ENCODE measurements around the gene GNL3.

The GNL3 gene

DNA sequence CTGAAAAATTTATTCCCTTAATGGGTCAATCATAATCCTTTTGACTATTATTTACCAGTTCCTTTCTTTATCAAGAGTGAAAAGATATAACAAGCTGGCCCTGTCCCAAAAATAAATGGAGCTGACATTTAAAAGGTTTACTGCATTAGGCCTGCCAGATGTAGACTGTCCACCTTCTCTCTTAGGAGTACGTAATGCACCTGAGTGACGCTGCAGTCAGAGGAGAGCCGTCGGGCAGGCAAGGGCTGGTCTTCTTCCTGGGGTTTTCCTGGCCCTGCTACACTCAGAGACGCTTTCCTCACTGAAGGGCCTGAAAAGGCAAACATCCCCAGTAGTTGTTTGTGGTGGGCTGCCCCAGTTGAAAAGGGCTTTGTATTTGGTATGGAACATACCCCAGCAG, 57.3 kb downstream of the GNL3 start:
- H3K27me3 ChIP-seq (ENCODE audit: insufficient read depth, low read length): no peaks in the 10 kb centered on the region
- H3K36me3 ChIP-seq (ENCODE audit: insufficient read depth, low read length): peaks cover 15% of the 10 kb centered on the region
- H2AFZ ChIP-seq (ENCODE audit: low read length, unreplicated experiment): no peak overlapping the region
- H3K27ac ChIP-seq (ENCODE audit: low read depth, low read length): no peak overlapping the region
- H3K4me3 ChIP-seq (ENCODE audit: low read depth, low read length): no peak overlapping the region
- no peaks in the 10 kb centered on the region for H3K4me1 ChIP-seq (ENCODE audit: control insufficient read depth, insufficient read depth, low read length, unreplicated experiment)
- H3K79me2 ChIP-seq (ENCODE audit: control insufficient read depth, insufficient read depth, low read length, unreplicated experiment): no peaks in the 10 kb centered on the region

DNA sequence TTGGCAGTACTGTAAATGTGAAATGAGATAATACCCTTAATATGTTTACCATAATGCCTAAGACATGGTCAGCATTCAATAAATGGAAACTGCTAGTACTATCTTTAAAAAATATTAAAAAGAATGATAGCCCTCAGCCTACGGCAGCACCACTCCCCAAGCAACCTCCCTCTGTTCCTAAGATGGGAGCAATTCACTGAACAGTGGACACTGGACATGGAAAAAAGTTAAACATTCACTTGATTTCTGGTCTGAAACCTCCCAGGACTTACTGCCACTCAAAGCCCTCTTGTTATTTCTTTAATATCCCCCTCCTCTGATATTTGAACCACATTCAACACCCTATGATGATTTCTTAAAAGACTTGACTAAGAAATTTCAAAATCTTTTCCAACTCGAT, 57.9 kb downstream of the GNL3 start:
- Histone ChIP-seq H3K27me3 (ENCODE audit: insufficient read depth, low read length) (no peaks in the 10 kb centered on the region), H3K79me2 (ENCODE audit: control insufficient read depth, insufficient read depth, low read length, unreplicated experiment) (no peaks in the 10 kb centered on the region), H3K27ac (ENCODE audit: low read depth, low read length) (no peak overlapping the region), H2AFZ (ENCODE audit: low read length, unreplicated experiment) (no peak overlapping the region), H3K36me3 (ENCODE audit: insufficient read depth, low read length) (peaks cover 19% of the 10 kb centered on the region), H3K4me1 (ENCODE audit: control insufficient read depth, insufficient read depth, low read length, unreplicated experiment) (no peaks in the 10 kb centered on the region), H3K4me3 (ENCODE audit: low read depth, low read length) (no peak overlapping the region)
